Activated T-helper 17 cell treated with anti-CD3 and anti-CD28 coated beads, Interleukin-2, amount 50 U/mL, for 72 hours (primary cell): ENCODE measurements around the gene NDUFS6. TPM values are rescaled to one million over a fixed set of nuclear protein-coding genes. Genes with fewer than 3 reads are reported as not detected.

Experiments used
- ATAC-seq: fragments of 150-1000 bp; cut with Tn5 transposase; replicated peaks from 2 replicates; pipeline ENCODE4 v1.10.0; 2021; ENCODE audit warnings: mild to moderate bottlenecking, moderate library complexity
- H3K27ac Mint-ChIP-seq: one replicate; pipeline ENCODE4 v1.8.0; 2022; ENCODE audit warnings: mixed read lengths
- H3K27me3 Mint-ChIP-seq: one replicate; pipeline ENCODE4 v1.8.0; 2022; ENCODE audit warnings: mixed read lengths
- H3K36me3 Mint-ChIP-seq: one replicate; pipeline ENCODE4 v1.8.0; 2022; ENCODE audit warnings: low read depth, mild to moderate bottlenecking, mixed read lengths
- H3K4me1 Mint-ChIP-seq: one replicate; pipeline ENCODE4 v1.8.0; 2022; ENCODE audit warnings: mixed read lengths
- H3K4me3 Mint-ChIP-seq: one replicate; pipeline ENCODE4 v1.8.0; 2022; ENCODE audit warnings: mild to moderate bottlenecking, mixed read lengths
- H3K9me3 Mint-ChIP-seq: one replicate; pipeline ENCODE4 v1.8.0; 2022; ENCODE audit warnings: mixed read lengths
- total RNA-seq, 2 donors: library from RNA; stranded (reverse); gene quantifications; one replicate each; pipeline ENCODE4 v1.2.3, GENCODE V29; 2022

The NDUFS6 gene
- total RNA-seq, 2 donors from 2014 or later: 13.0 to 35.1 TPM

DNA sequence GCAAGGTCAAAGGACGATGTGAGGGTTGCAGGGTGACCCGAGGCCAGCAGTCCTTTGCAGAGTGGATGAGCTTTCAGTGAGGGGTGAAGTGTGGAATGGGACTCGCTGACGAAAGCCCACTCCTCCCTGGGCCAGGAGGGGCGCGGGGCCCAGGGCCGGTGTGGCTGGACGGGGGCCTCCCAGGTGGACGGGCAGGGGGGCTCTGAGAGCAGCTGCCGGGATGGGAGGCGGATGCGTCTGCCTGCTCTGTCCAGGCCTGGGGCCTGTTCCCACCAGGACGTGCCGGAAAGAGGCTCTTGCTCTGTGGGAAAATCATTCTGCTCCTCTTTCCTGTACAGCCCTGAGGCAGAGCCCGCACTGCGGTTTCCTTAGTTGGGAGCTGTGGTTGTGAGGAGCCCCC lies 57.2 kb downstream of the NDUFS6 start:
- Mint-ChIP-seq H3K36me3 (no peaks in the 10 kb centered on the region), H3K27me3 (peaks cover 26% of the 10 kb centered on the region), H3K9me3 (no peaks in the 10 kb centered on the region), H3K4me1 (no peaks in the 10 kb centered on the region), H3K4me3 (no peak overlapping the region), H3K27ac (no peak overlapping the region)
- ATAC-seq: no peak

DNA sequence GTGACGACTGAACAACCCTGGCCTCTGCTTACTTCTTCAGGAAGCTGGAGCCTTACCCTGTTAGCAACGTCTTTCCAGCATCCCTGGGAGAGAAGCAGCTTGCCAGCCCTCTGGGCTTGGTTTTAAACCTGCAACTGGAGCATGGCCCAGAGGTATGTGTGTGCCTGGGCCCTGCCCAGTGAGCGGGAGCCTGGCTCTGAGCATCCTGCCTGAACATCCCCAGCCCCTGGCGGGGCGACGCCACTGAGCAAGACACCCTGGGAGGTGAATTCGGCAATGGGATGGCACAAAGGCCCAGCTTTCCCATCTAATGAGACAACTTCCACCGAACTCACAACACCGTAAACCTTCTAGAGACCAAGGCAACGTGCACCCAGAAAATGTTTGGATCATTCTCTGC lies 57.9 kb downstream of the NDUFS6 start:
- Mint-ChIP-seq H3K4me3 (no peak overlapping the region), H3K4me1 (no peaks in the 10 kb centered on the region), H3K27me3 (peaks cover 22% of the 10 kb centered on the region), H3K9me3 (no peaks in the 10 kb centered on the region), H3K27ac (no peak overlapping the region), H3K36me3 (no peaks in the 10 kb centered on the region)
- ATAC-seq: no peak

DNA sequence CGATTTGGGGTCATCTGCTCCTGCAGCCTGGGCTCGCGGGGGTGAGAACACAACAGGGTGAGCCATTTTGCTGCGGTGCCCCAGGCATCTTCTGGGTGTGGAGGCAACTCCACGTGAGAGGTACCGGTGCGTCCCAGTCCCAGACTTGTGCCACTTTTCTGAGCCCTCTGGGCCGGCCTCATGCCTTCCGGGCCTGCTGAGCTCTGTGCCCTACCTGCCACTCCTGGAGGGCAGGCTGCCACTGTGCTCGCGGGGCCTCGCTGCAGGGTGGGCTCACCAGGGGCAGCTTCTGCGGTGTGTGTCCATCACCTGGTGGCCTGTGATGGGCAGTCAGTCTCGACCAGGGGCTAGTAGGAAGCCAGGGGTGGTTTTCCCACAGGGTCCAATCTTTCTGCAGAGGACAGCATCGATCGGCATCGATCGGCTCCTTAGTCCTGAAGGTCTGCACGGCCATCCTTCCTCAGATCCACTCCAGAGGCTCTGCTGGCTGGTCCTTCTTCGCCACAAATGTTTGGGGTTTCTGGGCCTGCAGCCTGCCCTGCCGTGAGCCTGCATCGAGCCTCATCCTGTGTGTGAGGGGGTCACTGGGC lies 58.9 kb downstream of the NDUFS6 start:
- Mint-ChIP-seq H3K4me1 (no peaks in the 10 kb centered on the region), H3K27me3 (peaks cover 22% of the 10 kb centered on the region), H3K9me3 (no peaks in the 10 kb centered on the region), H3K27ac (no peak overlapping the region), H3K4me3 (no peak overlapping the region), H3K36me3 (no peaks in the 10 kb centered on the region)
- no peak for ATAC-seq

DNA sequence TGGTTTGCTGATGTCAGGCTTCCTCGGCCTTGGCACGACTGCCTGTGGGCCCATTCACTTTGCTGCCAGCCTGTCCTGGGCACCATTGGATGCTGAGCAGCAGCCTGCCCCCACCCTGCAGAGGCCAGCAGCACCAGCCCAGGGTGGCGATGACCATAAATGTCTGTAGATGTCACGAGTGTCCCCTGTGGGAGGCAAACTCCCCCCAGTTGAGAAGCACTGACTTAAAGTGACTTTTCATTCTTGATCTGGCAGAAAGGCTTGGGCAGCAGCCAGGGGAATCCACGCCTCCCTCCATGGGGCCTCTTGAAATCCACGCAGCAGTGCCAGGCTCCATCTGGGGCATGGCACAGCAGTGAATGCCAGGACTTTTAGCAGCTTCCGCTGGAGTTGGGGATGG lies 59.7 kb downstream of the NDUFS6 start:
- no peaks in the 10 kb centered on the region for H3K9me3 Mint-ChIP-seq
- H3K4me1 Mint-ChIP-seq: no peaks in the 10 kb centered on the region
- ATAC-seq: no peak
- no peak overlapping the region for H3K27ac Mint-ChIP-seq
- H3K36me3 Mint-ChIP-seq: no peaks in the 10 kb centered on the region
- H3K4me3 Mint-ChIP-seq: no peak overlapping the region
- peaks cover 14% of the 10 kb centered on the region for H3K27me3 Mint-ChIP-seq

DNA sequence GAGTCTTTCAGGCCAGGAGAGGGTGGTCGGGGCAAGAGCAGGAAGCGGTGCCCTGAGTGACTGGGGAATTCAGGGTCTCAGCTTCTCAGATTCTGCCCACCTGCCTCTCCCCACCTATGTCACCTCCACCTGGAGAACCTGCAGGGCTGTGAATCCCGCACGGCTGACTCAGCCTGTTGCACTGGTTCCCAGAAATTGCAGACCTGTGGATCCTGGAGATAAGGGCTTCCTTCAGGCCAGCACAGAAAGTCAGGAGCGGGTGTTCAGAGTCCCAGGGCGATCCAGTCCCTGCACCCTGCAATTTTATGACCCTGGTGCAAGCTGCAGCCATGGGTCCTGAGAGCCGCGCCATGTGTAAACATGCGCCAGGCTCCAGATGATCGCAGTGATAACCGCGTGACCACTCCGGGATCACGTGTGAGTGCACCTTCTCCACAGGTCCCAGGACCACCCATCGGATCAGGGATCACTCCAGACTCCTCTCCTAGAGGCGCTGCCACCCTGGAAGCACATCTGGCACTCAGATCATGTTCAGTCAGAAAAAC lies 63.8 kb downstream of the NDUFS6 start:
- Mint-ChIP-seq H3K9me3 (no peaks in the 10 kb centered on the region), H3K27me3 (peaks cover 15% of the 10 kb centered on the region), H3K27ac (no peak overlapping the region), H3K36me3 (no peaks in the 10 kb centered on the region), H3K4me1 (no peaks in the 10 kb centered on the region), H3K4me3 (no peak overlapping the region)
- no peak for ATAC-seq

DNA sequence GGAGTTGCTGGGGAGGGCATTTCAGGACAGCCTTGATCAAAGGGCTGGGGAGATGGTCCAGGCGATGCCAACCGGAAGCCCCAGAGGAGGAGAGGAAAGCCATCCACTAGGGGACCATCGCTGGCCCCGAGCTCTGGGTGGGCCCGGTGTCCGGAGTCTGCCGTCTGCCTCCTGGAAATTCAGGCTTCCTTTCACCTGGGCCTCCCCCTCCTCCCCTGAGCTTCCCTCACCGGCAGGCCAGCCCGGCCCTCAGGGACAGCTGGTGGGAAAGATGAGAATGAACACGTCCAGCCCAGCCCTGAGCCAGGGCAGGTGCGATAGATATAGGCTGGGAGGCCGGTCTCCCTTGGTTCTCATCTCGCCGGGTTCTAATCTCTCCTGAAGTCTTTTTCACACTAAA lies 64.3 kb downstream of the NDUFS6 start:
- H3K9me3 Mint-ChIP-seq: no peaks in the 10 kb centered on the region
- no peaks in the 10 kb centered on the region for H3K4me1 Mint-ChIP-seq
- H3K27me3 Mint-ChIP-seq: peaks cover 15% of the 10 kb centered on the region
- no peak for ATAC-seq
- H3K27ac Mint-ChIP-seq: no peak overlapping the region
- no peaks in the 10 kb centered on the region for H3K36me3 Mint-ChIP-seq
- no peak overlapping the region for H3K4me3 Mint-ChIP-seq

Other genes starting within 250 kb of the NDUFS6 start
- 10 to 100 TPM; 50.3 to 74.0 TPM for gene MRPL36, start 1.6 kb upstream of the NDUFS6 start, total RNA-seq
- not detected for gene IRX4, start 81.5 kb downstream of the NDUFS6 start, total RNA-seq